ENCODE measurements around the gene C5orf22. TPM values are rescaled to one million over a fixed set of nuclear protein-coding genes. Genes with fewer than 3 reads are reported as not detected.

C5orf22 gene
- polyA plus RNA-seq, 1 donor from 2014 or later, result 20.3 TPM

DNA sequence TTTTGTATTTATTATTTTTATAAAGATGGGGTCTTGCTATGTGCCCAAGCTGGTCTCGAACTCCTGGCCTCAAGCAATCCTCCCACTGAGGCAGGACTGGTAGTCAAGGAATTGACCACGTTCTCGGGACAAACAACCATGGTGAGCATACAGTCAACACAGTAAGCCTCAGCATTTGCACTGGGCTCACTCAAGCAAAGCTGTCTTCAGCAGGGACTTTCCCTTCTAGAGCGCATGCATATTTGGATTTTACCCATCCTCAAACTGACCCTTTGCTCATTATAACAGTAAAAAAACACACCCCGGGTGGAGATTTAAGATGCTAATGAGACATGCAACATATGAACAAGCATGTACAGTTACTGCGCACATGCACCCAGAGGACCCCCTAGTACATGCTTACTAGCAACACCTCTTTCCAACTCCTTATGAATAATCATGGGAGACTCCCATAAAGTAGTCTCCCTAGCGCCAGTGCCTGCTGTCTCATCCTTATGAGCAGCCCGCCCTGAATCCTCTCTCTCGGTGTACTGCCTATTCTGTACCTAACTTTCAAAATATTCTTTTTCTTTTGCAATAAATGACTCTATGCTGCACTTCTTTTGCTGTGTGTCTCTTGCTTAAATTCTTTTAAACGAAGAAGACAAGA lies 41.5 kb downstream of the C5orf22 start:
- no peaks in the 10 kb centered on the region for H3F3A ChIP-seq (ENCODE audit: insufficient read depth, low read length, poor library complexity, severe bottlenecking)
- no peaks in the 10 kb centered on the region for H4K20me1 ChIP-seq (ENCODE audit: insufficient read depth)
- no peaks in the 10 kb centered on the region for H3K9me2 ChIP-seq (ENCODE audit: insufficient read depth, low read length)
- H3K36me3 ChIP-seq (ENCODE audit: insufficient read depth, low read length), result no peaks in the 10 kb centered on the region
- no peak overlapping the region for H2AFZ ChIP-seq (ENCODE audit: low read depth, low read length)
- H3K4me3 ChIP-seq (ENCODE audit: low read length), result no peak overlapping the region
- no peak overlapping the region for H3K4me2 ChIP-seq (ENCODE audit: low read length)
- H3K27me3 ChIP-seq (ENCODE audit: insufficient read depth, low read depth, low read length), result no peaks in the 10 kb centered on the region
- no peak overlapping the region for H3K27ac ChIP-seq (ENCODE audit: low read length)
- no peaks in the 10 kb centered on the region for H3K9me3 ChIP-seq (ENCODE audit: low read length)
- no peak for TF ChIP-seq POLR2AphosphoS5 (IDR thresholded peaks at IDR 0.05)
- H3K9ac ChIP-seq (ENCODE audit: low read length), result no peak overlapping the region
- H3K79me2 ChIP-seq (replicated peaks; ENCODE audit: insufficient read depth, low read length), result no peaks in the 10 kb centered on the region

- Histone ChIP-seq H2AFZ (ENCODE audit: low read depth, low read length) (no peak overlapping the region), H3K4me2 (ENCODE audit: low read length) (no peak overlapping the region), H3K9me2 (ENCODE audit: insufficient read depth, low read length) (no peaks in the 10 kb centered on the region), H3K79me2 (replicated peaks; ENCODE audit: insufficient read depth, low read length) (no peaks in the 10 kb centered on the region), H3K27ac (ENCODE audit: low read length) (no peak overlapping the region), H4K20me1 (ENCODE audit: insufficient read depth) (no peaks in the 10 kb centered on the region), H3K36me3 (ENCODE audit: insufficient read depth, low read length) (no peaks in the 10 kb centered on the region), H3K4me3 (ENCODE audit: low read length) (no peak overlapping the region), H3K27me3 (ENCODE audit: insufficient read depth, low read depth, low read length) (no peaks in the 10 kb centered on the region), H3K9ac (ENCODE audit: low read length) (no peak overlapping the region), H3F3A (ENCODE audit: insufficient read depth, low read length, poor library complexity, severe bottlenecking) (no peaks in the 10 kb centered on the region), H3K9me3 (ENCODE audit: low read length) (no peaks in the 10 kb centered on the region)
- no peak for TF ChIP-seq POLR2AphosphoS5 (IDR thresholded peaks at IDR 0.05)
- no peak for TF ChIP-seq TAF1 (IDR thresholded peaks at IDR 0.05; ENCODE audit: low read depth)
- no peak for TF ChIP-seq MXI1 (conservative IDR thresholded peaks at IDR 0.05; ENCODE audit: poor library complexity, severe bottlenecking)
- TF ChIP-seq RAD21 (conservative IDR thresholded peaks at IDR 0.05), result no peak
- TF ChIP-seq EP300 (conservative IDR thresholded peaks at IDR 0.05; ENCODE audit: poor library complexity, severe bottlenecking), result no peak
- TF ChIP-seq EZH2 (IDR thresholded peaks at IDR 0.05; ENCODE audit: borderline replicate concordance, insufficient read depth, low read length, poor library complexity, severe bottlenecking), result no peak
- no peak for TF ChIP-seq REST (IDR thresholded peaks at IDR 0.05; ENCODE audit: borderline replicate concordance)
- no peak for TF ChIP-seq CTCF (IDR thresholded peaks at IDR 0.05; ENCODE audit: poor library complexity, severe bottlenecking)
- no peak for TF ChIP-seq SMC3 (conservative IDR thresholded peaks at IDR 0.05; ENCODE audit: poor library complexity)
Measured at GRCh38 chr5:31574772-31575171, 42.7 kb downstream of the C5orf22 start.

Data from neural cell (in vitro differentiated cells).